Measurements from ENCODE around the gene HERC2.
A peak's percentile ranks its signal among the peaks of the same experiment; 100 is the strongest.

HERC2 gene

GRCh38 chr15:28107904-28108275 lies 214.1 kb downstream of the HERC2 start:
- DNase-seq = no peak

GRCh38 chr15:28107111-28107903 lies 214.7 kb downstream of the HERC2 start:
- no peak for DNase-seq

- no peak for DNase-seq
These were observed 215.5 kb downstream of the HERC2 start for GRCh38 chr15:28106294-28107110.

GRCh38 chr15:28105793-28106192 lies 216.2 kb downstream of the HERC2 start:
- DNase-seq = no peak

GRCh38 chr15:28105224-28105791 lies 216.7 kb downstream of the HERC2 start:
- DNase-seq = no peak

- DNase-seq = no peak
These were observed 217.7 kb downstream of the HERC2 start for GRCh38 chr15:28104326-28104725.

GRCh38 chr15:28103831-28104230 lies 218.1 kb downstream of the HERC2 start:
- no peak for DNase-seq

GRCh38 chr15:28101983-28102441 lies 220.0 kb downstream of the HERC2 start:
- no peak for DNase-seq

- no peak for DNase-seq
These were observed 220.8 kb downstream of the HERC2 start for GRCh38 chr15:28101201-28101600.

- no peak for DNase-seq
These were observed 221.3 kb downstream of the HERC2 start for GRCh38 chr15:28100516-28101195.

GRCh38 chr15:28099555-28100140 lies 222.3 kb downstream of the HERC2 start:
- no peak for DNase-seq

- peak; percentile 36 for DNase-seq
These were observed 223.0 kb downstream of the HERC2 start, which contains the start of gene OCA2 for GRCh38 chr15:28098766-28099554. Gene OCA2 (minus strand): TSS chr15:28099315. CDS start chr15:28081874, 17,441 bp downstream.

- no peak for DNase-seq
These were observed 223.6 kb downstream of the HERC2 start for GRCh38 chr15:28098360-28098765.

- no peak for DNase-seq
These were observed 224.2 kb downstream of the HERC2 start for GRCh38 chr15:28097656-28098359.

- no peak for DNase-seq
These were observed 225.1 kb downstream of the HERC2 start for GRCh38 chr15:28096670-28097431.

GRCh38 chr15:28096411-28096669 lies 225.6 kb downstream of the HERC2 start:
- DNase-seq = no peak

GRCh38 chr15:28094732-28095521 lies 227.1 kb downstream of the HERC2 start:
- no peak for DNase-seq

- DNase-seq = no peak
These were observed 228.0 kb downstream of the HERC2 start for GRCh38 chr15:28093752-28094535.

GRCh38 chr15:28091313-28091712 lies 230.7 kb downstream of the HERC2 start:
- DNase-seq = no peak

All from activated CD4-positive, alpha-beta T cell treated with anti-CD3 and anti-CD28 coated beads, Interleukin-2, amount 50 U/mL, for 16 hours (primary cell).